ENCODE measurements around the gene F7.
"Not testable (repeated sequence)": the region's sequence is repeated elsewhere in the genome, so short reads cannot be mapped to it uniquely, and the experiment has no call there.

Gene F7

GRCh38 chr13:113079781-113080080 is 25.9 kb upstream of the F7 start:
- H3K36me3 Mint-ChIP-seq = peaks cover 16% of the 10 kb centered on the region
- H3K4me1 Mint-ChIP-seq, H3K27ac Mint-ChIP-seq, H3K4me3 Mint-ChIP-seq, ATAC-seq, H3K27me3 Mint-ChIP-seq, H3K9me3 Mint-ChIP-seq: not testable (repeated sequence)

DNA sequence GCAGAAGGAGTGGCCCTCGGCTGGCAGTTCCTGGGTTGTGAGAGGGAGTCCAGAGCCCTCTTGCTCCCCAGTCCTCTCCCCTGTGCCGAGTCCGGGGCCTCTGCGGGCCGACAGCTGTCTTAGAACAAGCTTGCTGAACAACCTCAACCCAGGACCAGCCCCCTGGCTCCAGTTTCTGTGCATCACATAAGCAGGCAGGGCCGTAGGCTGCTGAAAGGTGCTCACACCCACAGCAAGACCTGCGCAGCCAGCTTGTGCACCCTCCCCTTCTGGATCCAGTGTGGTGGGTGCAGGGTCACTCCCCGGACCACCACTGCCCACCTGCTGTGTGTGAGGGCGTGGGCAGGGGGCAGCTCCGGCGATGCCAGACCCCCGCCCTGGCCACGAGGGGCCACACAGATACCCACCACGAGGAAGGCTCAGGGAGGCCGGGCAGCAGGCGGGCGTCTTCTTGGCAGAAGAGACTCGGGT is 25.2 kb upstream of the F7 start:
- H3K4me3 Mint-ChIP-seq = no peak overlapping the region
- no peak for ATAC-seq

DNA sequence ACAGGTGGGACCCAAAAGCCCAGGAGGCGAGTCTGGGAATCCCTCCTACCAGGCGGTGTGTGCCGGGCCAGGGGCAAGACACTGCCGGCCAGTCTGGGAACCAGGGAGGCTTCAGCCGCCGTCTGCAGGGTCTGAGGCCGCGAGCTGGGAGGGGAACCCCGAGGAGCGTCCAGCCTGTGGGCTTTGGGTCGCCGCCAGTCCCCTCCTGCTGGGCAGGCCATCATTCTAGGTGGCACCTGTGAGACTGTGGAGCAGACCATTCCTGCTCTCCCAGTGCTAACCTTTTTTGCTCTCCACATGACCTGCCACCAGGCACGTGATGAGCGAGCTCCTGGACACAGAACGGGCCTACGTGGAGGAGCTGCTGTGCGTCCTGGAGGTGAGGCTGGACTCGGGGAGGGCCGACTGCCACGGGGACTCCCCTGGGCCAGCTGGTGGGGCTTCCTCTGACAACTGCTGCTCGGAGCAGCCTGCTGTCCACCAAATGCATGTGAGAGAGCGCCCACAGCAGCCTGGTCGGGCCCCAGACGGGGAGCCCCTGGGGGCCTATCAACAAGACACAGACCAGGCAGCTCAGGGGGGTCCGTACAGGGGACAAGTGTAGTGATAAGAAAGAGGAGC is 24.6 kb upstream of the F7 start:
- Mint-ChIP-seq H3K4me3 (no peak overlapping the region), H3K27ac (no peak overlapping the region), H3K36me3 (peaks cover 12% of the 10 kb centered on the region), H3K9me3 (peaks cover 3% of the 10 kb centered on the region), H3K4me1 (no peaks in the 10 kb centered on the region), H3K27me3 (no peaks in the 10 kb centered on the region)
- no peak for ATAC-seq

More for the DNA sequence above, 25.2 kb upstream of the F7 start:
- H3K27me3 Mint-ChIP-seq = no peaks in the 10 kb centered on the region
- peaks cover 16% of the 10 kb centered on the region for H3K36me3 Mint-ChIP-seq
- H3K4me1 Mint-ChIP-seq = no peaks in the 10 kb centered on the region
- no peak overlapping the region for H3K27ac Mint-ChIP-seq
- H3K9me3 Mint-ChIP-seq = peaks cover 3% of the 10 kb centered on the region

DNA sequence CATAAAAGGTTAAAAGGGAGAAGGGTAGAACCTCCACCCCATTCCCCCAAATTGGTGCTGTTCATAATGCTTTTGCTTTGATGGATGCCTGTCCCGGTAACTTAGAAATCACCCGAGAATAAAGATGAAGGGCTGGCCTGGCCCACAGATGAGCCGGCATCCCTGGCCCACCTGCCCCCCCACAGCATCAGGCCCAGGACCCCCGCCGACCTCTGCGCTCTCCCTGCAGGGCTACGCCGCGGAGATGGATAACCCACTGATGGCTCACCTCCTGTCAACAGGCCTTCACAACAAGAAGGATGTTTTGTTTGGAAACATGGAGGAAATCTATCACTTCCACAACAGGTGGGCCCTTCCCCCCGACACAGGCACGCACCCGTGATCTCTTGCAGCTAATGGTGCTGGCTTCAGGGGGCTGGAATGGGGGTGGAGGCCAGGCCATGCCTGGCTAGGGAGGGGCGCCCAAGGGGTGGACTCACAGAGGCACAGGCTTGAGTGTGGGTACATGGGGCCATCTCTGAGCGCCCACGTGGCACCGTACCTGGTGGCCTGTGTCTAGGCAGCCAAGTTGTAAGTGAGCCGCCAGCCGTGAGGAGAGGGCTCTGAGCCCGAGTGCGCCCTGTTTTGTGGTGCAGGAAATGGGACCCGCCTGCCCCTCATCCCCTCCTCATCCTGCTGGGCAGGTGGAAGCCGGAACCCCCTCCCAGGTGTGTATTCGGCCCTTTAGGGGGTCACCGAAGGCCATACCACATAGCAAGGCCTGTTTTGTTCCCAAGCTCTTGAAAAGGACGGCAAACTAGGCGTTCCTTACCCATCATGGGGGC is 23.2 kb upstream of the F7 start:
- H3K9me3 Mint-ChIP-seq = peaks cover 3% of the 10 kb centered on the region
- ATAC-seq = no peak

GRCh38 chr13:113083022-113083373 is 22.6 kb upstream of the F7 start:
- peaks cover 4% of the 10 kb centered on the region for H3K36me3 Mint-ChIP-seq
- H3K4me1 Mint-ChIP-seq = no peaks in the 10 kb centered on the region
- H3K9me3 Mint-ChIP-seq = peaks cover 3% of the 10 kb centered on the region
- H3K27ac Mint-ChIP-seq = no peak overlapping the region
- no peak for ATAC-seq
- H3K27me3 Mint-ChIP-seq = no peaks in the 10 kb centered on the region
- H3K4me3 Mint-ChIP-seq = no peak overlapping the region

More for the DNA sequence above, 23.2 kb upstream of the F7 start:
- H3K27me3 Mint-ChIP-seq = no peaks in the 10 kb centered on the region
- H3K36me3 Mint-ChIP-seq = peaks cover 10% of the 10 kb centered on the region
- no peaks in the 10 kb centered on the region for H3K4me1 Mint-ChIP-seq
- no peak overlapping the region for H3K27ac Mint-ChIP-seq
- no peak overlapping the region for H3K4me3 Mint-ChIP-seq

DNA sequence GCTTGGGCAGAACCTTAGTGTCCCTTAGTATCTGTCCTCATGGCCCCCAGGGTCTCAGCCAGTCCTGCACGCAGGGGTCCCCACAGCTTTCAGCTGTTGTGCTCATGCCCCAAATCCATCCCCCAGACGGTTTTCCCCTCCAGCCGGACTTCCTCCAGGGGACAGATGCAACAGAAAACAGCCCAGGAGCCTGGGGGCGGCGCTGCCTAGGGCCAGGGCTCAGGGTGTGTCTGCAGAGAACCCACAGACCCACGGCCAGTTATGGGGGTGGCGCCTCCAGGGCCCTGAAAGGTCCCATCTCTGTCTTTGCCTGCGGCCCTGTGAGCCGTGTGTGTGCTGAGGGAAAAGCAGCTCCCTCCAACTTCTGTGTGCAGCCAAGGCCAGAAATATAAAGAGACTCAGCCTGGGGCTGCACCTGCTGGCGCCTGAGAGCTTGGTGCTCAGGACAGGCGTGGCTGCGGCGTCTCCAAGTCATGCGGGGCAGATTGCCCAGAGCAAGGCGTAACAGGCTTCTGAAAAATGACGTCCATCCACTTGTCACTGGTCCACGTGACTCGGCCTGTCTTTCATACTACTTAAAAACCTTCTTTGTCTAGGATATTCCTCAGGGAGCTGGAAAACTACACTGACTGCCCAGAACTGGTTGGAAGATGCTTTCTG is 22.1 kb upstream of the F7 start:
- Mint-ChIP-seq H3K27me3 (no peaks in the 10 kb centered on the region), H3K4me3 (no peak overlapping the region), H3K9me3 (peaks cover 3% of the 10 kb centered on the region), H3K4me1 (no peaks in the 10 kb centered on the region), H3K36me3 (no peaks in the 10 kb centered on the region), H3K27ac (no peak overlapping the region)
- no peak for ATAC-seq

GRCh38 chr13:113084094-113084942 is 21.3 kb upstream of the F7 start:
- no peaks in the 10 kb centered on the region for H3K27me3 Mint-ChIP-seq
- no peak for ATAC-seq
- no peaks in the 10 kb centered on the region for H3K36me3 Mint-ChIP-seq
- H3K27ac Mint-ChIP-seq = no peak overlapping the region
- no peak overlapping the region for H3K4me3 Mint-ChIP-seq
- H3K9me3 Mint-ChIP-seq = peaks cover 3% of the 10 kb centered on the region
- H3K4me1 Mint-ChIP-seq = no peaks in the 10 kb centered on the region

DNA sequence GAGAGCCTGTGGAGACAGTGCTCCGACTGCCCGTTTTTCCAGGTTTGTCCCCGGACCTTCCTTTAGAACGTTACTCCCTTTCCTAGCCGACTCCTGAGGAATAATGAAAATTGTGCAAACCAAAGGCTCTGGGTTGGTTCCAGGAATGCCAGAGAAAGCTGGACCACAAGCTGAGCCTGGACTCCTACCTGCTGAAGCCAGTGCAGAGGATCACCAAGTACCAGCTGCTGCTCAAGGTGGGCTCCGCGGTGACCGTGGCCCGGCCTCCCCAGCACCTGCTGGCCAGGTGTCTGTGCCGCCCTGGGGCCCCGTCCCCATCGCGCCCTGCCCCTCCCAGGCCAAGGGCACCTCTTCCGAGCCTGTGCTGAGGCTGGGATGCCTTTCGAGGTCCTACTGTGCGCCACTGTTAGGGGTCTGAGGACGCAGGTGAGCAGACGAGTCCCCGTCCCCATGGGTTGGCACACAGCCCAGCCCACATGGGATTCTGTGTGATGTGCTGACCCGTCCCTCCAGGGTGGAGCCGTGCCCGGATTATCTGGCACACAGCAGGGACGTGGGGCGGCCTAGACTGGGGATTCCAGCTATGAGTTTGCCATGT is 20.5 kb upstream of the F7 start:
- H3K4me1 Mint-ChIP-seq = no peaks in the 10 kb centered on the region
- no peak for ATAC-seq

GRCh38 chr13:113086031-113086750 is 19.4 kb upstream of the F7 start:
- H3K36me3 Mint-ChIP-seq = no peaks in the 10 kb centered on the region
- ATAC-seq = no peak
- no peak overlapping the region for H3K4me3 Mint-ChIP-seq
- no peak overlapping the region for H3K27ac Mint-ChIP-seq
- H3K27me3 Mint-ChIP-seq = no peaks in the 10 kb centered on the region
- H3K9me3 Mint-ChIP-seq = peaks cover 3% of the 10 kb centered on the region
- H3K4me1 Mint-ChIP-seq = no peaks in the 10 kb centered on the region

More for the DNA sequence above, 20.5 kb upstream of the F7 start:
- Mint-ChIP-seq H3K36me3 (no peaks in the 10 kb centered on the region), H3K9me3 (peaks cover 3% of the 10 kb centered on the region), H3K27ac (no peak overlapping the region), H3K4me3 (no peak overlapping the region), H3K27me3 (no peaks in the 10 kb centered on the region)

DNA sequence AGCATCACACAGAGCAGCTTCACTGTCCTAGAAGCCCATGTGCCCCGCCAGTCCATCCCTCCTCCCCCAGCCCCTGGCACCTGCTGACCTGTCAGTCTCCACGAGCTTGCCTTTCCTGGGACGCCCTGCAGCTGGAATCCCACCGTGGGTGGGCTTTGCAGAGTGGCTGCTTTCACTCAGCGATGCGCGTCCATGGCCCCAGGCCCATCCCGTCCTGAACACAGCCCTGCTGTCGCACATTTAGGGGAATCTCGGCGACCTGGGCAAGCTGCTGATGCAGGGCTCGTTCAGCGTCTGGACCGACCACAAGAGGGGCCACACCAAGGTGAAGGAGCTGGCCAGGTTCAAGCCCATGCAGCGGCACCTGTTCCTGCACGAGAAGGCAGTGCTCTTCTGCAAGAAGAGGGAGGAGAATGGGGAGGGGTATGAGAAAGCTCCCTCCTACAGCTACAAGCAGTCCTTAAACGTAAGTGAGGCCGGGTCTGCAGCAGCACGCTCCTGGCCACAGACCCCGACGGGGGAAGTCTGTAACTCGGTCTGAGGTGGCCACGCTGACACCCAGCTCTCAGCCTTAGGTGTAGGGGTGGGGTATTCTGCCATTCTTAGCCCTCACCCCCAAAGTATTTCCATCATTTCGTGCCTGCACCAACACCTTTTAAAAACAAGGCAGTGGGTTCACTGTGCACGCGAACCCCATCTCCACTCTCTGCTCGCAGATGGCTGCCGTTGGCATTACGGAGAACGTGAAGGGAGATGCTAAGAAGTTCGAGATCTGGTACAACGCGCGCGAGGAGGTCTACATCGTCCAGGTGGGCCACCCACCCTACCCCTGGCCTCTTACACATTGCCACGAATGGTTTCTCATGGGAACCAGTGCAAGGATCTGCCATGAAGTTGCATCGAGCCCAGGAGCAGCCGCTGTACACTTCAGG is 18.3 kb upstream of the F7 start:
- Mint-ChIP-seq H3K4me3 (no peak overlapping the region), H3K4me1 (no peaks in the 10 kb centered on the region), H3K36me3 (no peaks in the 10 kb centered on the region), H3K9me3 (peaks cover 3% of the 10 kb centered on the region), H3K27me3 (no peaks in the 10 kb centered on the region), H3K27ac (no peak overlapping the region)
- no peak for ATAC-seq

DNA sequence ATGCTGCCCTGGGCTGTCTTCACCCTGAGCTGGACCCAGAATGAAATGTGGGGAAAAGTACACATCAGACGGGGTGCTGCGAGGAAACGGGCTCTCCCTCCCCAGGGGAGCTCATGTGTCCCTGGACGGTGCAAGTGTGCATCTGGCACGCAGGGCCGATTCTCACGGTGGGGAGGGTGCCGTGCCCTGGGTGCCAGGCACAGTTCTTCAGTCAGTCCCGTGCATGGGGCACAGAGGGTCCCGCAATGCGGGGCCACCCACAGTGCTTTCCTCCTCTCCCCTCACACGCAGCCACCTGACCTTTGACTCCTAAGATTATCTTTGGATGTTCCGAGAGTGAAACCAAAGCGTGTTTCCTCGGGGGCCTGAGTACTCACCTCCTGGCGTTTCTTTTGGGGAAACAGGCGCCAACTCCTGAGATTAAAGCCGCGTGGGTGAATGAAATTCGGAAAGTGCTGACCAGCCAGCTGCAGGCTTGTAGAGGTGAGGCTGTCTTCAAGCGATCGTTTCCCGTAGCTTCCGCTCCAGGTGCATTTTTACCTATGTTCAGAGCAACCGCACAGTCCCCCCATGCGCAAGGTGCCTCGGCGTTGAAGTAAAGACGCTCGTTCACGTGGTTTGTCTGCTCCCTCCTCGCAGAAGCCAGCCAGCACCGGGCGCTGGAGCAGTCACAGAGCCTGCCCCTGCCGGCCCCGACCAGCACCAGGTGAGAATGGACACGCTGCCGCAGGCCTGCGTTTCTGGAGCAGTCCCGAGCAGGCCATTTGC is 17.5 kb upstream of the F7 start:
- Mint-ChIP-seq H3K27me3 (no peaks in the 10 kb centered on the region), H3K36me3 (no peaks in the 10 kb centered on the region), H3K27ac (no peak overlapping the region), H3K9me3 (peaks cover 3% of the 10 kb centered on the region), H3K4me1 (no peaks in the 10 kb centered on the region), H3K4me3 (no peak overlapping the region)
- ATAC-seq = no peak

GRCh38 chr13:113088691-113089020 is 16.9 kb upstream of the F7 start:
- Mint-ChIP-seq H3K27me3 (no peaks in the 10 kb centered on the region), H3K9me3 (peaks cover 3% of the 10 kb centered on the region), H3K27ac (no peak overlapping the region), H3K4me1 (no peaks in the 10 kb centered on the region), H3K4me3 (no peak overlapping the region), H3K36me3 (no peaks in the 10 kb centered on the region)
- ATAC-seq = no peak
